Esophagus squamous epithelium (tissue), 4 donors: Measurements from ENCODE around the gene CCDC175.

Source experiments
- POLR2A ChIP-seq, 4 donors: fragments of 450-650 bp; IDR thresholded peaks; one replicate each; pipeline ENCODE4 v1.6.1; 2017; ENCODE audit warnings: antibody characterized with exemption in 4 of 4, mild to moderate bottlenecking in 4 of 4, moderate library complexity in 3 of 4
- TF ChIP-seq, protein P1 (sequence below), 6 experiments: fragments of 450-650 bp in 4 of 6; fragments of 200-600 bp in 2 of 6; sonication (generic) in 2 of 6; IDR thresholded peaks; one replicate each; pipeline ENCODE4 v1.5.1; 2016 to 2019; ENCODE audit warnings: antibody characterized with exemption in 6 of 6, mild to moderate bottlenecking in 4 of 6, moderate library complexity in 4 of 6

DNA sequence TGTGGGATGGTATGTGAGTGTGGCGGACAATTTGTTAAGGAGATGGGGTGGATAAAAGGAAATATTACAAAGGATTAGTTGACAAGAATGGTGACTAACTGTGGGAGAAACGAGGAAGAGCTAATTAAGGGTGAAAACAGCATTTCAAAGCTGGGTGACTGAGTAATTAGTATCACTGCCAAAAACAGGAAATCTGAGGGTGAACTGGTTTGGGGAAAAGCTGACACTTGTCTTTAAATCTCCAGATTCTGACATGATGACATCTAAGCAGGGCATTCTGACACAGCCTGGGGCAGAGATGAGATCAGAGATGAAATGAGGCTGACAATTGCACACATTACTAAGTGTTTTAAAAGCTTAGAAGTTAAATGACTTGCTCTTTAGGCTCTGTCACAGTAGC lies 42.4 kb upstream of the CCDC175 start:
- TF ChIP-seq, protein P1, sequence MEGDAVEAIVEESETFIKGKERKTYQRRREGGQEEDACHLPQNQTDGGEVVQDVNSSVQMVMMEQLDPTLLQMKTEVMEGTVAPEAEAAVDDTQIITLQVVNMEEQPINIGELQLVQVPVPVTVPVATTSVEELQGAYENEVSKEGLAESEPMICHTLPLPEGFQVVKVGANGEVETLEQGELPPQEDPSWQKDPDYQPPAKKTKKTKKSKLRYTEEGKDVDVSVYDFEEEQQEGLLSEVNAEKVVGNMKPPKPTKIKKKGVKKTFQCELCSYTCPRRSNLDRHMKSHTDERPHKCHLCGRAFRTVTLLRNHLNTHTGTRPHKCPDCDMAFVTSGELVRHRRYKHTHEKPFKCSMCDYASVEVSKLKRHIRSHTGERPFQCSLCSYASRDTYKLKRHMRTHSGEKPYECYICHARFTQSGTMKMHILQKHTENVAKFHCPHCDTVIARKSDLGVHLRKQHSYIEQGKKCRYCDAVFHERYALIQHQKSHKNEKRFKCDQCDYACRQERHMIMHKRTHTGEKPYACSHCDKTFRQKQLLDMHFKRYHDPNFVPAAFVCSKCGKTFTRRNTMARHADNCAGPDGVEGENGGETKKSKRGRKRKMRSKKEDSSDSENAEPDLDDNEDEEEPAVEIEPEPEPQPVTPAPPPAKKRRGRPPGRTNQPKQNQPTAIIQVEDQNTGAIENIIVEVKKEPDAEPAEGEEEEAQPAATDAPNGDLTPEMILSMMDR (IDR thresholded peaks at IDR 0.05), result no peak
- no peak for TF ChIP-seq POLR2A (IDR thresholded peaks at IDR 0.05)
